Measurements from ENCODE around the gene LRRC8C.

DNA sequence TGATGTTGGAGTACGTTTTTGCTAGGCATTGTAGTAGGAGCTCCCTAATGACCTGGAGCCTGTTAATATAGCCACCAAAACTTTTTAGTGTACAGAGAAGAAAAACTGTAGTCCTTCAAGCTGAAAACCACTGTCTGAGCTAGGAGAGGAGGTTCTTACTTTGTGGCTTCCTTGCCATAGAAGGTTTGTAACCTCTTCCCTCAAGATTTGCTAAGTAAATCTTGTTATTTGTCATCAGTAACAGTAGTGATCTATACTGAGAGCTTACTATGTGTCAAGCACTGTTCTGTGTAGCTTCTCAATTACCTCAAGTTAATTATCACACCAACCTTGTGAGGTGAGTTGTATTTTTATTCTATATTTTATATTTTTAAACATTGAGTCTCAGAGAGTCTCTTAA is 21.2 kb upstream of the LRRC8C start:
- TF ChIP-seq POLR2A (IDR thresholded peaks at IDR 0.05) (no peak), CTCF (IDR thresholded peaks at IDR 0.05) (no peak)
